Tibial artery (tissue), 4 donors: ENCODE results near the gene PPP1R2C.

Experiments
- DNase-seq, 2 donors: peaks; one replicate each; pipeline ENCODE4 v3.0.0-alpha.2; 2019
- H3K27ac ChIP-seq, 2 donors: fragments of 200-600 bp; sonication (generic) in 1 of 2; 1 replicate in 1 of 2; 2 replicates in 1 of 2; pipeline ENCODE4 v1.5.1; 2018 to 2019; ENCODE audit warnings: mild to moderate bottlenecking in 1 of 2
- H3K27me3 ChIP-seq, 2 donors: fragments of 200-600 bp; sonication (generic) in 1 of 2; one replicate each; pipeline versions ENCODE4 v1.5.1 to v1.6.0; 2016 to 2019
- H3K36me3 ChIP-seq, 3 donors: fragments of 200-600 bp; sonication (generic) in 2 of 3; one replicate each; pipeline ENCODE4 v1.5.1; 2016 to 2019; ENCODE audit warnings: mild to moderate bottlenecking in 2 of 3
- H3K4me1 ChIP-seq, 4 donors: fragments of 200-600 bp; sonication (generic) in 2 of 4; 1 replicate in 3 of 4; 2 replicates in 1 of 4; pipeline ENCODE4 v1.5.1; 2016 to 2019
- H3K4me3 ChIP-seq, 2 donors: fragments of 200-600 bp; sonication (generic) in 1 of 2; 1 replicate in 1 of 2; 2 replicates in 1 of 2; pipeline ENCODE4 v1.5.1; 2018 to 2019; ENCODE audit warnings: mild to moderate bottlenecking in 2 of 2
- H3K9me3 ChIP-seq, 3 donors: fragments of 200-600 bp; sonication (generic) in 1 of 3; one replicate each; pipeline ENCODE4 v1.5.1; 2016 to 2019
- intact Hi-C: fragments of 100-400 bp; cut with DNase I; formaldehyde crosslinking; loops from one replicate; pipeline ENCODE4 v1.15.0; 2023; ENCODE audit warnings: low total_unique reads
- TF ChIP-seq, protein P1 (sequence below), 2 experiments: fragments of 200-600 bp in 1 of 2; fragments of 450-650 bp in 1 of 2; IDR thresholded peaks; one replicate each; pipeline ENCODE4 v1.5.1; 2017 to 2019; ENCODE audit warnings: antibody characterized with exemption in 2 of 2, mild to moderate bottlenecking in 1 of 2, moderate library complexity in 1 of 2

The PPP1R2C gene

DNA sequence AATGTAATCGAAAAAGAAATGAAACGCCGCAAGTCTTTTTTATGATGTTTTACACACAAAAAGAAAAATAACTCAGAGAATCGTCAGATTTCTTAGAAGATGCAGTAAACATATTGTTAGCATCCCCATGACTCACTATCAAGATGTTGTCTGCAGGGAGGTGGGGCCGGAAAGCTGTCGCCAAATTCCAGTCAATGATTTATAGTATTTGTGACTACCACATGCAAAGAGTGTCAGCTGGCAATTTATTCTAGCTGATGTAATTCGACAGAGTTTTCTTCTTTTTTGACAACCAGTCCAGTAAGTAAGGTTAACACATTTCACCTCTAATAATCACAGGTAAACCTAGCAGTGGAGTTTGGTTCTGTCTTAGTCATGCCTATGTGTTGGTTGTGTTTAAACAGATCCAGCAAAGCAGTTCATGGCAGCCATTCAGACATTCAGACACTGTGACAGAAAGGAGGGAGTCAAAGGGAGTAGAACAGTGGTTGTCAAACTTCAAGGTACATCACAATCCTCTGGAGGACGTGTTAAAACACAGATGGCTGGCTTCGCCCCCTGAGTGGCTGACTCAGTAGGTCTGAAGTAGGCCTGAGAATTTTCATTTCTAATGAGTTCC lies 19.8 kb upstream of the PPP1R2C start:
- no peaks in the 10 kb centered on the region for H3K27me3 ChIP-seq
- no peak for DNase-seq
- no peak overlapping the region for H3K27ac ChIP-seq
- peaks cover 0 to under 1% (median 0%) of the 10 kb centered on the region in 4 donors for H3K4me1 ChIP-seq
- H3K9me3 ChIP-seq, result peaks cover 0 to 3% (median 0%) of the 10 kb centered on the region in 3 donors
- intact Hi-C loops, result no loop called here
- TF ChIP-seq, protein P1, sequence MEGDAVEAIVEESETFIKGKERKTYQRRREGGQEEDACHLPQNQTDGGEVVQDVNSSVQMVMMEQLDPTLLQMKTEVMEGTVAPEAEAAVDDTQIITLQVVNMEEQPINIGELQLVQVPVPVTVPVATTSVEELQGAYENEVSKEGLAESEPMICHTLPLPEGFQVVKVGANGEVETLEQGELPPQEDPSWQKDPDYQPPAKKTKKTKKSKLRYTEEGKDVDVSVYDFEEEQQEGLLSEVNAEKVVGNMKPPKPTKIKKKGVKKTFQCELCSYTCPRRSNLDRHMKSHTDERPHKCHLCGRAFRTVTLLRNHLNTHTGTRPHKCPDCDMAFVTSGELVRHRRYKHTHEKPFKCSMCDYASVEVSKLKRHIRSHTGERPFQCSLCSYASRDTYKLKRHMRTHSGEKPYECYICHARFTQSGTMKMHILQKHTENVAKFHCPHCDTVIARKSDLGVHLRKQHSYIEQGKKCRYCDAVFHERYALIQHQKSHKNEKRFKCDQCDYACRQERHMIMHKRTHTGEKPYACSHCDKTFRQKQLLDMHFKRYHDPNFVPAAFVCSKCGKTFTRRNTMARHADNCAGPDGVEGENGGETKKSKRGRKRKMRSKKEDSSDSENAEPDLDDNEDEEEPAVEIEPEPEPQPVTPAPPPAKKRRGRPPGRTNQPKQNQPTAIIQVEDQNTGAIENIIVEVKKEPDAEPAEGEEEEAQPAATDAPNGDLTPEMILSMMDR (IDR thresholded peaks at IDR 0.05), result no peak
- H3K36me3 ChIP-seq, result no peaks in the 10 kb centered on the region
- H3K4me3 ChIP-seq, result no peak overlapping the region

DNA sequence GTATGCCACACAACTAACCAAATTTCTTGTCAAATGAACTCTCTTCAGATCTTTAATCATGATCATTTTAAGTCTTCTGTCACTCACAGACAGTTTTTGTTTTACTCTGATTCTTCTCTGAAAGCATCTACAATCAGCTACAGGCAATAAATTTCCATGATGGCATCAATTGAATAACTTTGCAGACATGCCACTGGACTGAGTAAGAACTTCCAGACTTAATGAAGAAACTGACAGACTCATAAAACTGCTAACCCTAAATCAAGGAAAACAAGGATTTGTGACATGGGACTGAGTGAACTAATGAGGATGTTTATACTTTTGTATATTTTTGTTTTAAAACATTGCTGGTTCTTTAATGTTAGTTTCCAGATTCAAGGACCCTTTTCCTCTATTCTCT lies 5.5 kb upstream of the PPP1R2C start:
- no peak for DNase-seq
- no peak overlapping the region for H3K27ac ChIP-seq
- intact Hi-C loops, result no loop called here
- TF ChIP-seq, protein P1 (IDR thresholded peaks at IDR 0.05), result no peak
- no peaks in the 10 kb centered on the region for H3K9me3 ChIP-seq
- no peak overlapping the region for H3K4me3 ChIP-seq
- H3K36me3 ChIP-seq, result no peaks in the 10 kb centered on the region
- no peaks in the 10 kb centered on the region for H3K27me3 ChIP-seq
- H3K4me1 ChIP-seq, result no peaks in the 10 kb centered on the region

- Histone ChIP-seq H3K9me3 (peaks cover 0 to 5% (median 0%) of the 10 kb centered on the region in 3 donors), H3K4me1 (no peaks in the 10 kb centered on the region), H3K4me3 (no peak overlapping the region), H3K27me3 (no peaks in the 10 kb centered on the region), H3K36me3 (no peaks in the 10 kb centered on the region), H3K27ac (no peak overlapping the region)
- TF ChIP-seq, protein P1 (IDR thresholded peaks at IDR 0.05), result no peak
- DNase-seq, result no peak
- intact Hi-C loops, result no loop called here
These were observed 1.8 kb downstream of the PPP1R2C start for GRCh38 chrX:42776195-42776594.

DNA sequence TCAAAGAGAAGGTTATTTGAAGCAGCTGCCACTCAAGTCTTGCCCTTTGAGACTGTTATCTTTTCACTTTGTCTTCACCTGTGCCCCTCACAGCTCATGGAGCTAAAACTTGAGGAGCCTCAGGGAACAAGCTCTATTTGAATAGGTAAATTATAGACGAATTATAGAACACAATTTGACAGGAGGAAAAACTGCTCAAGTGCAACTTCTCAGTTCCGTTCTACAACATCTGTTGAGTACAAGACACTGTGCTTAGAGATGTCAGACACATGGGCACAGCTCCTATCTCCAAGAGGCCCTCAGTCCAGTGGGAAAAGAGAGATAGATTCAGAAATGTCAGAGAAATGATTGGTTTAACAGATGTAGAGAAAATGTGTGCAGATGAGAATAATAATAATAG lies 5.1 kb downstream of the PPP1R2C start:
- intact Hi-C loops, result no loop called here
- no peak for DNase-seq
- Histone ChIP-seq H3K36me3 (no peaks in the 10 kb centered on the region), H3K27ac (no peak overlapping the region), H3K27me3 (no peaks in the 10 kb centered on the region), H3K9me3 (peaks cover 0 to under 1% (median 0%) of the 10 kb centered on the region in 3 donors), H3K4me3 (no peak overlapping the region), H3K4me1 (no peaks in the 10 kb centered on the region)
- TF ChIP-seq, protein P1 (IDR thresholded peaks at IDR 0.05), result no peak

DNA sequence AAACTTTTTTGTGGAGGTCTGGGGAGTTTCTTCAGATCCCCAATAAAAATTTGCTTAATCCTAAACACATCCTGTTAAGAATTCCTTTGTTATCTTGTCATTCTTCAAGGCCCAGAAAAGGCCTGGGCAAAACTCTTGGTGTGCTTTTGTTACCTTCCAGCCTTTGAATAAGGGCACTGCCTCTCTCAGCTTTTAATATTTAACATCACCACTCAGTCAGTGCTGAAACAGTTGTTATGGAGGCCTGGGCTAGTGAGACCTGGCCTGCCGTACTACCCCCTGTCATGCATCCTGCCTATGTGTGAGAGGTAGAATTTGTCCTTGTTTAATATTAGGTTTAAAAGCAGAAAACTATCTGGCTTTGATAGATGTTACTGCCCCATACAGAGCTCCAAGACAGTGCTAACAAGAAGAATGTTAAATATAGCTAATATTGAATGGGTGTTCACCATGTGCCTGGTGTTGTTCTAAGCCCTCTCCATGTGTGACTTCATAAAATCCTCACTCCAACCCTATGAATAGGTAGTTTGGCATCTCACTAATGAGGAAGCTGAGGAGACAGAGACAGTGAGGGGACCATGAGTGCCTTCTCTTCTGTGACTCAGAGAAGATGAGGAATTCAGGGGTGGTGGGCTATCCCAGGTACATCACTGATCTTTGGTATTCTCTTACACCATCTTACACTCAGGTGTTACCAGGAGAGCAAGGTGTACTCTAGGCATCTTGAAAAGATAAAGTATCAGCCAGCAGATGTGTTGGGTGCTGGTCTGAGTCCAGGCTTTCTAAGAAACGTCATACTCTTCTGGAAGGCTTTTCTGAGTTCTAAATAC lies 6.2 kb downstream of the PPP1R2C start:
- H3K27me3 ChIP-seq, result no peaks in the 10 kb centered on the region
- TF ChIP-seq, protein P1 (IDR thresholded peaks at IDR 0.05), result no peak
- H3K9me3 ChIP-seq, result no peaks in the 10 kb centered on the region
- H3K4me1 ChIP-seq, result no peaks in the 10 kb centered on the region
- H3K36me3 ChIP-seq, result no peaks in the 10 kb centered on the region
- no peak overlapping the region for H3K4me3 ChIP-seq
- DNase-seq, result no peak
- no peak overlapping the region for H3K27ac ChIP-seq
- intact Hi-C loops, result no loop called here
